GM23248 (cell line): ENCODE data around the gene SART3.

Experiments
- EZH2 ChIP-seq: fragments of 200-600 bp; sonication (generic); IDR thresholded peaks from 2 replicates; pipeline ENCODE4 v1.6.1; 2018; ENCODE audit warnings: antibody characterized with exemption, mild to moderate bottlenecking; ENCODE audit not compliant: insufficient read depth, poor library complexity, severe bottlenecking
- EZH2phosphoT487 ChIP-seq: fragments of 200-600 bp; sonication (generic); IDR thresholded peaks from 2 replicates; pipeline ENCODE4 v1.6.1; 2018; ENCODE audit warnings: antibody characterized with exemption, moderate library complexity, mild to moderate bottlenecking, low read depth; ENCODE audit not compliant: insufficient read depth

GRCh38 chr12:108610336-108610815 lies 49.4 kb upstream of the SART3 start:
- TF ChIP-seq EZH2 (no peak), EZH2phosphoT487 (no peak)
